K562 (cell line): ENCODE measurements around the gene FBXO48. TPM values are rescaled to one million over a fixed set of nuclear protein-coding genes. Genes with fewer than 3 reads are reported as not detected.
A peak's percentile ranks its signal among the peaks of the same experiment; 100 is the strongest.

ENCODE experiments used
- GTF2A2 ChIP-seq: IDR thresholded peaks from 2 replicates; pipeline ENCODE4 v1.6.1; 2016; ENCODE audit warnings: mild to moderate bottlenecking, missing genetic modification characterization, missing compliant biosample characterization
- HDAC2 ChIP-seq: fragments of 450-650 bp; IDR thresholded peaks from 2 replicates; pipeline ENCODE4 v1.6.1; 2016; ENCODE audit warnings: mild to moderate bottlenecking
- JUNB ChIP-seq: fragments of 450-650 bp; formaldehyde crosslinking; conservative IDR thresholded peaks from 2 replicates; pipeline ENCODE4 v1.4.0; 2020; ENCODE audit warnings: mild to moderate bottlenecking
- STAT5A ChIP-seq: IDR thresholded peaks from 2 replicates; pipeline ENCODE4 v1.6.1; 2012; ENCODE audit warnings: low read length, inconsistent platforms, borderline replicate concordance
- USF1 ChIP-seq: sonication (generic); formaldehyde crosslinking; IDR thresholded peaks from 2 replicates; pipeline ENCODE4 v1.9.0; 2022; ENCODE audit warnings: mild to moderate bottlenecking, missing genetic modification reagents
- ZNF232 ChIP-seq: sonication (generic); formaldehyde crosslinking; IDR thresholded peaks from 2 replicates; pipeline ENCODE4 v1.8.0; 2022; ENCODE audit warnings: mild to moderate bottlenecking, missing genetic modification reagents
- polyA plus RNA-seq, 8 experiments: library from polyadenylated mRNA; depleted of rRNA in 4 of 8; stranded (reverse) in 5 of 8; unstranded in 3 of 8; fragments of >200 nt; fragmentation: Nextera tagmentation in 2 of 8; fragmentation: Illumina TruSeq in 1 of 8; extraction: Ambion mirVana in 2 of 8; extraction: Trizol in 1 of 8; gene quantifications; 2 replicates each; pipeline versions ENCODE4 v1.2.1 to v1.2.3, GENCODE V29; 2011 to 2014; ENCODE audit warnings: inconsistent platforms in 1 of 8, missing spikeins in 1 of 8
- total RNA-seq, 7 experiments: library from RNA; depleted of rRNA in 6 of 7; stranded (reverse); fragments of >200 nt in 6 of 7; fragmentation: Illumina TruSeq in 2 of 7; extraction: Trizol in 2 of 7; gene quantifications; 2 replicates each; pipeline versions ENCODE4 v1.2.1 to v1.2.3, GENCODE V29; 2011 to 2021; ENCODE audit warnings: low replicate concordance in 1 of 7
- TF ChIP-seq, protein P1 (sequence below): fragments of 200-800 bp; sonication (Bioruptor generic); IDR thresholded peaks from 2 replicates; pipeline ENCODE4 v1.6.1; 2016; ENCODE audit warnings: missing genetic modification characterization, missing compliant biosample characterization
- TF ChIP-seq, protein P2 (sequence below): IDR thresholded peaks from 2 replicates; pipeline ENCODE4 v1.6.1; 2016; ENCODE audit warnings: missing genetic modification characterization, missing compliant biosample characterization
- TF ChIP-seq, protein P3 (sequence below): fragments of 250-450 bp; sonication (Bioruptor Pico); IDR thresholded peaks from 2 replicates; pipeline ENCODE4 v1.4.0; 2020; ENCODE audit warnings: mild to moderate bottlenecking
- TF ChIP-seq, protein P4 (sequence below), 2 experiments: fragments of 450-650 bp; IDR thresholded peaks; 2 replicates each; pipeline ENCODE4 v1.6.1; 2018; ENCODE audit warnings: mild to moderate bottlenecking in 2 of 2, low read depth in 1 of 2; ENCODE audit not compliant: partially characterized antibody in 2 of 2
- TF ChIP-seq, protein P5 (sequence below): fragments of 200-800 bp; sonication (Bioruptor generic); IDR thresholded peaks from 2 replicates; pipeline ENCODE4 v1.6.1; 2017; ENCODE audit warnings: missing genetic modification characterization, missing compliant biosample characterization

The FBXO48 gene
- total and polyA plus RNA-seq, 9 of the 15 experiments (the other 6 are each of a cell fraction or from before 2014, with no cell fraction given): 0.36 to 1.8 (median 0.73) TPM

GRCh38 chr2:68423966-68424650, 43.0 kb downstream of the FBXO48 start (continued):
- TF ChIP-seq, protein P1, sequence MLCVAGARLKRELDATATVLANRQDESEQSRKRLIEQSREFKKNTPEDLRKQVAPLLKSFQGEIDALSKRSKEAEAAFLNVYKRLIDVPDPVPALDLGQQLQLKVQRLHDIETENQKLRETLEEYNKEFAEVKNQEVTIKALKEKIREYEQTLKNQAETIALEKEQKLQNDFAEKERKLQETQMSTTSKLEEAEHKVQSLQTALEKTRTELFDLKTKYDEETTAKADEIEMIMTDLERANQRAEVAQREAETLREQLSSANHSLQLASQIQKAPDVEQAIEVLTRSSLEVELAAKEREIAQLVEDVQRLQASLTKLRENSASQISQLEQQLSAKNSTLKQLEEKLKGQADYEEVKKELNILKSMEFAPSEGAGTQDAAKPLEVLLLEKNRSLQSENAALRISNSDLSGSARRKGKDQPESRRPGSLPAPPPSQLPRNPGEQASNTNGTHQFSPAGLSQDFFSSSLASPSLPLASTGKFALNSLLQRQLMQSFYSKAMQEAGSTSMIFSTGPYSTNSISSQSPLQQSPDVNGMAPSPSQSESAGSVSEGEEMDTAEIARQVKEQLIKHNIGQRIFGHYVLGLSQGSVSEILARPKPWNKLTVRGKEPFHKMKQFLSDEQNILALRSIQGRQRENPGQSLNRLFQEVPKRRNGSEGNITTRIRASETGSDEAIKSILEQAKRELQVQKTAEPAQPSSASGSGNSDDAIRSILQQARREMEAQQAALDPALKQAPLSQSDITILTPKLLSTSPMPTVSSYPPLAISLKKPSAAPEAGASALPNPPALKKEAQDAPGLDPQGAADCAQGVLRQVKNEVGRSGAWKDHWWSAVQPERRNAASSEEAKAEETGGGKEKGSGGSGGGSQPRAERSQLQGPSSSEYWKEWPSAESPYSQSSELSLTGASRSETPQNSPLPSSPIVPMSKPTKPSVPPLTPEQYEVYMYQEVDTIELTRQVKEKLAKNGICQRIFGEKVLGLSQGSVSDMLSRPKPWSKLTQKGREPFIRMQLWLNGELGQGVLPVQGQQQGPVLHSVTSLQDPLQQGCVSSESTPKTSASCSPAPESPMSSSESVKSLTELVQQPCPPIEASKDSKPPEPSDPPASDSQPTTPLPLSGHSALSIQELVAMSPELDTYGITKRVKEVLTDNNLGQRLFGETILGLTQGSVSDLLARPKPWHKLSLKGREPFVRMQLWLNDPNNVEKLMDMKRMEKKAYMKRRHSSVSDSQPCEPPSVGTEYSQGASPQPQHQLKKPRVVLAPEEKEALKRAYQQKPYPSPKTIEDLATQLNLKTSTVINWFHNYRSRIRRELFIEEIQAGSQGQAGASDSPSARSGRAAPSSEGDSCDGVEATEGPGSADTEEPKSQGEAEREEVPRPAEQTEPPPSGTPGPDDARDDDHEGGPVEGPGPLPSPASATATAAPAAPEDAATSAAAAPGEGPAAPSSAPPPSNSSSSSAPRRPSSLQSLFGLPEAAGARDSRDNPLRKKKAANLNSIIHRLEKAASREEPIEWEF (CRISPR knock-in tag): no peak
- TF ChIP-seq, protein P2, sequence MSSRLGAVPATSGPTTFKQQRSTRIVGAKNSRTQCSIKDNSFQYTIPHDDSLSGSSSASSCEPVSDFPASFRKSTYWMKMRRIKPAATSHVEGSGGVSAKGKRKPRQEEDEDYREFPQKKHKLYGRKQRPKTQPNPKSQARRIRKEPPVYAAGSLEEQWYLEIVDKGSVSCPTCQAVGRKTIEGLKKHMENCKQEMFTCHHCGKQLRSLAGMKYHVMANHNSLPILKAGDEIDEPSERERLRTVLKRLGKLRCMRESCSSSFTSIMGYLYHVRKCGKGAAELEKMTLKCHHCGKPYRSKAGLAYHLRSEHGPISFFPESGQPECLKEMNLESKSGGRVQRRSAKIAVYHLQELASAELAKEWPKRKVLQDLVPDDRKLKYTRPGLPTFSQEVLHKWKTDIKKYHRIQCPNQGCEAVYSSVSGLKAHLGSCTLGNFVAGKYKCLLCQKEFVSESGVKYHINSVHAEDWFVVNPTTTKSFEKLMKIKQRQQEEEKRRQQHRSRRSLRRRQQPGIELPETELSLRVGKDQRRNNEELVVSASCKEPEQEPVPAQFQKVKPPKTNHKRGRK (tag): no peak
- TF ChIP-seq HDAC2 (peak; percentile 57; the same call in 1 of the 2 replicates), ZNF232 (CRISPR knock-in tag) (no peak), USF1 (CRISPR knock-in tag) (no peak), GTF2A2 (tag) (no peak), JUNB (CRISPR knock-in tag) (no peak), STAT5A (no peak)
- TF ChIP-seq, protein P3, sequence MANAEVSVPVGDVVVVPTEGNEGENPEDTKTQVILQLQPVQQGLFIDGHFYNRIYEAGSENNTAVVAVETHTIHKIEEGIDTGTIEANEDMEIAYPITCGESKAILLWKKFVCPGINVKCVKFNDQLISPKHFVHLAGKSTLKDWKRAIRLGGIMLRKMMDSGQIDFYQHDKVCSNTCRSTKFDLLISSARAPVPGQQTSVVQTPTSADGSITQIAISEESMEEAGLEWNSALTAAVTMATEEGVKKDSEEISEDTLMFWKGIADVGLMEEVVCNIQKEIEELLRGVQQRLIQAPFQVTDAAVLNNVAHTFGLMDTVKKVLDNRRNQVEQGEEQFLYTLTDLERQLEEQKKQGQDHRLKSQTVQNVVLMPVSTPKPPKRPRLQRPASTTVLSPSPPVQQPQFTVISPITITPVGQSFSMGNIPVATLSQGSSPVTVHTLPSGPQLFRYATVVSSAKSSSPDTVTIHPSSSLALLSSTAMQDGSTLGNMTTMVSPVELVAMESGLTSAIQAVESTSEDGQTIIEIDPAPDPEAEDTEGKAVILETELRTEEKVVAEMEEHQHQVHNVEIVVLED: no peak
- TF ChIP-seq, protein P4, sequence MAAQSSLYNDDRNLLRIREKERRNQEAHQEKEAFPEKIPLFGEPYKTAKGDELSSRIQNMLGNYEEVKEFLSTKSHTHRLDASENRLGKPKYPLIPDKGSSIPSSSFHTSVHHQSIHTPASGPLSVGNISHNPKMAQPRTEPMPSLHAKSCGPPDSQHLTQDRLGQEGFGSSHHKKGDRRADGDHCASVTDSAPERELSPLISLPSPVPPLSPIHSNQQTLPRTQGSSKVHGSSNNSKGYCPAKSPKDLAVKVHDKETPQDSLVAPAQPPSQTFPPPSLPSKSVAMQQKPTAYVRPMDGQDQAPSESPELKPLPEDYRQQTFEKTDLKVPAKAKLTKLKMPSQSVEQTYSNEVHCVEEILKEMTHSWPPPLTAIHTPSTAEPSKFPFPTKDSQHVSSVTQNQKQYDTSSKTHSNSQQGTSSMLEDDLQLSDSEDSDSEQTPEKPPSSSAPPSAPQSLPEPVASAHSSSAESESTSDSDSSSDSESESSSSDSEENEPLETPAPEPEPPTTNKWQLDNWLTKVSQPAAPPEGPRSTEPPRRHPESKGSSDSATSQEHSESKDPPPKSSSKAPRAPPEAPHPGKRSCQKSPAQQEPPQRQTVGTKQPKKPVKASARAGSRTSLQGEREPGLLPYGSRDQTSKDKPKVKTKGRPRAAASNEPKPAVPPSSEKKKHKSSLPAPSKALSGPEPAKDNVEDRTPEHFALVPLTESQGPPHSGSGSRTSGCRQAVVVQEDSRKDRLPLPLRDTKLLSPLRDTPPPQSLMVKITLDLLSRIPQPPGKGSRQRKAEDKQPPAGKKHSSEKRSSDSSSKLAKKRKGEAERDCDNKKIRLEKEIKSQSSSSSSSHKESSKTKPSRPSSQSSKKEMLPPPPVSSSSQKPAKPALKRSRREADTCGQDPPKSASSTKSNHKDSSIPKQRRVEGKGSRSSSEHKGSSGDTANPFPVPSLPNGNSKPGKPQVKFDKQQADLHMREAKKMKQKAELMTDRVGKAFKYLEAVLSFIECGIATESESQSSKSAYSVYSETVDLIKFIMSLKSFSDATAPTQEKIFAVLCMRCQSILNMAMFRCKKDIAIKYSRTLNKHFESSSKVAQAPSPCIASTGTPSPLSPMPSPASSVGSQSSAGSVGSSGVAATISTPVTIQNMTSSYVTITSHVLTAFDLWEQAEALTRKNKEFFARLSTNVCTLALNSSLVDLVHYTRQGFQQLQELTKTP (IDR thresholded peaks at IDR 0.05; ENCODE audit: low read depth in 1 of 2, partially characterized antibody in 2 of 2): peak in 1 of 2 experiments; percentile 46
- TF ChIP-seq, protein P5, sequence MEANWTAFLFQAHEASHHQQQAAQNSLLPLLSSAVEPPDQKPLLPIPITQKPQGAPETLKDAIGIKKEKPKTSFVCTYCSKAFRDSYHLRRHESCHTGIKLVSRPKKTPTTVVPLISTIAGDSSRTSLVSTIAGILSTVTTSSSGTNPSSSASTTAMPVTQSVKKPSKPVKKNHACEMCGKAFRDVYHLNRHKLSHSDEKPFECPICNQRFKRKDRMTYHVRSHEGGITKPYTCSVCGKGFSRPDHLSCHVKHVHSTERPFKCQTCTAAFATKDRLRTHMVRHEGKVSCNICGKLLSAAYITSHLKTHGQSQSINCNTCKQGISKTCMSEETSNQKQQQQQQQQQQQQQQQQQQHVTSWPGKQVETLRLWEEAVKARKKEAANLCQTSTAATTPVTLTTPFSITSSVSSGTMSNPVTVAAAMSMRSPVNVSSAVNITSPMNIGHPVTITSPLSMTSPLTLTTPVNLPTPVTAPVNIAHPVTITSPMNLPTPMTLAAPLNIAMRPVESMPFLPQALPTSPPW (CRISPR knock-in tag): no peak
